ENCODE measurements around the gene ABCA13.

DNA sequence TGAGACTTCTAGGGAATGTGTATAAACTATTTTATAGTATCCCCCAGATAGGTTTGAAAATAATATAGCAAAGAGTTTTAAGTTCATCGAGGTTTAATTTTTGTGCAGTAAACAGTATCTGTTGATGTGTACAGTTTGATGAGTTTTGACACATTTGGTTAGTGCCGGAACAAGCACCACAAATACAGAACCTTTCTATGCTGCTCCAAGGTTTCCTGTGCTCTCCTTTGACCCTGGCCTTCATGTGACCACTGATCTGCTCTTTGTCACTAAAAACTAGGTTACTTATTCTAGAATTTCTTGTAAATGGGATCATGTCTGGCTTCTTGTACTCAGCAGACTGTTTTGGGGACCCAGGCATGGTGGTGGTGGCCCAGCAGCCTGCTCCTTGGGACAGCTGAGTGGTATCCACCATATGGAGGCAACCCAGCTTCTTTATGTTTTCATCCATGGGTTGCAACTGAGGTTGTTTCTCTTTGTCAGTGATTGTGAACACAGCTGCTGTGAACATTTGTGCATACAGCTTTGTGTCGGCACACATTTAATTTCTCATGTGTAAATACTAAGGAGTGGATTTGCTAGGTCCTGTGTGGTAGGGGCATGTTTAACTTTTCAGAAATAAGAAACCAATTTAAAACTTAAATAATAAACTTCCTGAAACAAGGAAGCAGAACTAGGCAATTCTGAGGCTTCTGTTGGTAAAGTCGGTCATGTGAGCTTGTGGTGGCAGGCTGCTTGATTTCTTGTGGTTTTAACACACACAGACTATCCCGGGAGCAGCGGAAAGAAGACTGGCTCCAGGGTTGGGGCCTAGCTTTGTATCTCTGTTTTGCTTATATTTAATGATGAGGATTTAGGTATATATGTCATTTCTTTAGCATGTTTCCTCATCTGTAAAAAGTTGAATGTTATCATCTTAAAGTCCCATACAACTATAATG lies 219.4 kb downstream of the ABCA13 start:
- TF ChIP-seq, protein P1, sequence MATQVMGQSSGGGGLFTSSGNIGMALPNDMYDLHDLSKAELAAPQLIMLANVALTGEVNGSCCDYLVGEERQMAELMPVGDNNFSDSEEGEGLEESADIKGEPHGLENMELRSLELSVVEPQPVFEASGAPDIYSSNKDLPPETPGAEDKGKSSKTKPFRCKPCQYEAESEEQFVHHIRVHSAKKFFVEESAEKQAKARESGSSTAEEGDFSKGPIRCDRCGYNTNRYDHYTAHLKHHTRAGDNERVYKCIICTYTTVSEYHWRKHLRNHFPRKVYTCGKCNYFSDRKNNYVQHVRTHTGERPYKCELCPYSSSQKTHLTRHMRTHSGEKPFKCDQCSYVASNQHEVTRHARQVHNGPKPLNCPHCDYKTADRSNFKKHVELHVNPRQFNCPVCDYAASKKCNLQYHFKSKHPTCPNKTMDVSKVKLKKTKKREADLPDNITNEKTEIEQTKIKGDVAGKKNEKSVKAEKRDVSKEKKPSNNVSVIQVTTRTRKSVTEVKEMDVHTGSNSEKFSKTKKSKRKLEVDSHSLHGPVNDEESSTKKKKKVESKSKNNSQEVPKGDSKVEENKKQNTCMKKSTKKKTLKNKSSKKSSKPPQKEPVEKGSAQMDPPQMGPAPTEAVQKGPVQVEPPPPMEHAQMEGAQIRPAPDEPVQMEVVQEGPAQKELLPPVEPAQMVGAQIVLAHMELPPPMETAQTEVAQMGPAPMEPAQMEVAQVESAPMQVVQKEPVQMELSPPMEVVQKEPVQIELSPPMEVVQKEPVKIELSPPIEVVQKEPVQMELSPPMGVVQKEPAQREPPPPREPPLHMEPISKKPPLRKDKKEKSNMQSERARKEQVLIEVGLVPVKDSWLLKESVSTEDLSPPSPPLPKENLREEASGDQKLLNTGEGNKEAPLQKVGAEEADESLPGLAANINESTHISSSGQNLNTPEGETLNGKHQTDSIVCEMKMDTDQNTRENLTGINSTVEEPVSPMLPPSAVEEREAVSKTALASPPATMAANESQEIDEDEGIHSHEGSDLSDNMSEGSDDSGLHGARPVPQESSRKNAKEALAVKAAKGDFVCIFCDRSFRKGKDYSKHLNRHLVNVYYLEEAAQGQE (tag by site-specific recombination; IDR thresholded peaks at IDR 0.05) = no peak
- TF ChIP-seq, protein P2, sequence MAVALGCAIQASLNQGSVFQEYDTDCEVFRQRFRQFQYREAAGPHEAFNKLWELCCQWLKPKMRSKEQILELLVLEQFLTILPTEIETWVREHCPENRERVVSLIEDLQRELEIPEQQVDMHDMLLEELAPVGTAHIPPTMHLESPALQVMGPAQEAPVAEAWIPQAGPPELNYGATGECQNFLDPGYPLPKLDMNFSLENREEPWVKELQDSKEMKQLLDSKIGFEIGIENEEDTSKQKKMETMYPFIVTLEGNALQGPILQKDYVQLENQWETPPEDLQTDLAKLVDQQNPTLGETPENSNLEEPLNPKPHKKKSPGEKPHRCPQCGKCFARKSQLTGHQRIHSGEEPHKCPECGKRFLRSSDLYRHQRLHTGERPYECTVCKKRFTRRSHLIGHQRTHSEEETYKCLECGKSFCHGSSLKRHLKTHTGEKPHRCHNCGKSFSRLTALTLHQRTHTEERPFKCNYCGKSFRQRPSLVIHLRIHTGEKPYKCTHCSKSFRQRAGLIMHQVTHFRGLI (tag by site-specific recombination; IDR thresholded peaks at IDR 0.05) = no peak
- TF ChIP-seq OSR2 (tag by site-specific recombination; IDR thresholded peaks at IDR 0.05) = no peak
